ENCODE results near the gene TAF11L12. TPM values are rescaled to one million over a fixed set of nuclear protein-coding genes. Genes with fewer than 3 reads are reported as not detected.

The TAF11L12 gene
- total and polyA plus RNA-seq, 2 of the 8 experiments (the other 6 are each of a cell fraction or from before 2014, with no cell fraction given), result not detected

- no peak for TF ChIP-seq EP300 (IDR thresholded peaks at IDR 0.05; ENCODE audit: borderline replicate concordance in 1 of 2, low read depth in 2 of 2, low read length in 2 of 2)
- TF ChIP-seq BCL11A (IDR thresholded peaks at IDR 0.05; ENCODE audit: low read depth in 2 of 2, low read length in 2 of 2), result no peak
- TF ChIP-seq CTBP2 (IDR thresholded peaks at IDR 0.05; ENCODE audit: borderline replicate concordance, insufficient read depth, insufficient read length, low read length), result no peak
- no peak for TF ChIP-seq KDM1A (IDR thresholded peaks at IDR 0.05; ENCODE audit: borderline replicate concordance, low read length)
- TF ChIP-seq SUZ12 (IDR thresholded peaks at IDR 0.05; ENCODE audit: low read length), result no peak
- TF ChIP-seq TAF1 (IDR thresholded peaks at IDR 0.05; ENCODE audit: low read depth, low read length), result no peak
- no peak; the same call in 1 of the 2 replicates for TF ChIP-seq E2F6 (IDR thresholded peaks at IDR 0.05)
- no peak for TF ChIP-seq RXRA (IDR thresholded peaks at IDR 0.05; ENCODE audit: insufficient read depth, low read depth, low read length)
- no peak for TF ChIP-seq FOSL1 (IDR thresholded peaks at IDR 0.05; ENCODE audit: insufficient read depth, low read depth, low read length)
- TF ChIP-seq HDAC6 (IDR thresholded peaks at IDR 0.05; ENCODE audit: low read depth, low read length), result no peak
- TF ChIP-seq GTF2F1 (IDR thresholded peaks at IDR 0.05; ENCODE audit: borderline replicate concordance, low read depth, low read length), result no peak
- TF ChIP-seq CTCF (IDR thresholded peaks at IDR 0.05; ENCODE audit: control extremely low read depth in 1 of 3, insufficient read depth in 1 of 3, low read depth in 1 of 3, low read length in 3 of 3), result peak; percentile 68 to 74 (median 69)
- no peak for TF ChIP-seq CHD1 (IDR thresholded peaks at IDR 0.05; ENCODE audit: low read depth, low read length)
- 0 out of 2 replicates have a peak, but pooled peaks have one; percentile 25 for TF ChIP-seq TCF12 (IDR thresholded peaks at IDR 0.05; ENCODE audit: low read depth, low read length)
These were observed 10.4 kb downstream of the TAF11L12 start (continued) for GRCh38 chr5:17620627-17621026.

All from H1 (cell line).